IPS DF 6.9 (cell line): ENCODE data around the gene NT5C1B.

ENCODE experiments used
- DNase-seq: peaks from one replicate; pipeline ENCODE4 v3.0.0-alpha.2; 2013; ENCODE audit warnings: low read depth, low spot score
- H3K27ac ChIP-seq: one replicate; pipeline ENCODE4 v1.5.1; 2013; ENCODE audit warnings: low read length, control low read depth
- H3K27me3 ChIP-seq: 2 replicates; pipeline ENCODE4 v1.6.1; 2013; ENCODE audit warnings: mild to moderate bottlenecking, low read length; ENCODE audit not compliant: control insufficient read depth, insufficient read depth
- H3K36me3 ChIP-seq: 2 replicates; pipeline ENCODE4 v1.6.1; 2013; ENCODE audit warnings: low read length; ENCODE audit not compliant: control insufficient read depth, insufficient read depth
- H3K4me1 ChIP-seq: 2 replicates; pipeline ENCODE4 v1.6.1; 2013; ENCODE audit warnings: low read length; ENCODE audit not compliant: control insufficient read depth, insufficient read depth
- H3K4me3 ChIP-seq: 2 replicates; pipeline ENCODE4 v1.5.1; 2013; ENCODE audit warnings: mild to moderate bottlenecking, low read length
- H3K9me3 ChIP-seq: 2 replicates; pipeline ENCODE4 v1.6.1; 2013; ENCODE audit warnings: low read length, inconsistent platforms; ENCODE audit not compliant: control insufficient read depth, insufficient read depth
- WGBS: extraction: QIAGEN DNeasy Blood & Tissue Kit; methylation state at CpG from one replicate; pipeline ENCODE4 v1.1.7; 2013; ENCODE audit warnings: mixed read lengths, missing lambda C conversion rate; ENCODE audit not compliant: insufficient read length, insufficient coverage; 5-methylcytosine and 5-hydroxymethylcytosine counted together

NT5C1B gene

GRCh38 chr2:18518116-18519111 lies 71.0 kb downstream of the NT5C1B start:
- Histone ChIP-seq H3K27me3 (no peaks in the 10 kb centered on the region), H3K36me3 (no peaks in the 10 kb centered on the region), H3K27ac (no peak overlapping the region), H3K9me3 (no peaks in the 10 kb centered on the region), H3K4me3 (no peak overlapping the region), H3K4me1 (no peaks in the 10 kb centered on the region)
- no peak for DNase-seq
- WGBS, result no CpG with 5 or more reads among the region's 11 CpGs

GRCh38 chr2:18517386-18517785 lies 72.0 kb downstream of the NT5C1B start:
- no peak overlapping the region for H3K27ac ChIP-seq
- no peaks in the 10 kb centered on the region for H3K9me3 ChIP-seq
- no peaks in the 10 kb centered on the region for H3K27me3 ChIP-seq
- H3K4me1 ChIP-seq, result no peaks in the 10 kb centered on the region
- no CpG with 5 or more reads among the region's 1 CpG for WGBS
- no peak for DNase-seq
- H3K36me3 ChIP-seq, result no peaks in the 10 kb centered on the region
- no peak overlapping the region for H3K4me3 ChIP-seq

- no peaks in the 10 kb centered on the region for H3K27me3 ChIP-seq
- H3K36me3 ChIP-seq, result no peaks in the 10 kb centered on the region
- H3K4me1 ChIP-seq, result no peaks in the 10 kb centered on the region
- no CpG with 5 or more reads among the region's 11 CpGs for WGBS
- no peak overlapping the region for H3K4me3 ChIP-seq
- H3K27ac ChIP-seq, result no peak overlapping the region
- H3K9me3 ChIP-seq, result no peaks in the 10 kb centered on the region
- DNase-seq, result no peak
Measured at GRCh38 chr2:18516112-18516511, 73.3 kb downstream of the NT5C1B start.

GRCh38 chr2:18514526-18515461 lies 74.6 kb downstream of the NT5C1B start:
- H3K9me3 ChIP-seq, result no peaks in the 10 kb centered on the region
- WGBS, result no CpG with 5 or more reads among the region's 4 CpGs
- no peaks in the 10 kb centered on the region for H3K36me3 ChIP-seq
- H3K27ac ChIP-seq, result no peak overlapping the region
- no peak for DNase-seq
- no peaks in the 10 kb centered on the region for H3K4me1 ChIP-seq
- no peaks in the 10 kb centered on the region for H3K27me3 ChIP-seq
- no peak overlapping the region for H3K4me3 ChIP-seq
